Activated CD8-positive, alpha-beta T cell treated with anti-CD3 and anti-CD28 coated beads for 36 hours (primary cell): ENCODE results near the gene C1QL4. TPM values are rescaled to one million over a fixed set of nuclear protein-coding genes. Genes with fewer than 3 reads are reported as not detected.

ENCODE experiments used
- ATAC-seq: fragments of 200-7000 bp; cut with Tn5 transposase; one replicate; pipeline ENCODE4 v1.10.0; 2021; ENCODE audit warnings: mild to moderate bottlenecking, moderate library complexity
- CTCF ChIA-PET: fragments of 350-600 bp; sonication (Branson Sonifier 250); formaldehyde crosslinking; loops from one replicate; lab custom pipeline; 2021; ENCODE audit warnings: antibody characterized with exemption; lab: Charles Lee
- POLR2A ChIA-PET: fragments of 350-600 bp; sonication (Branson Sonifier 250); formaldehyde crosslinking; loops from one replicate; lab custom pipeline; 2021; ENCODE audit warnings: antibody characterized with exemption; lab: Charles Lee
- DNase-seq: peaks from one replicate; pipeline ENCODE4 v3.0.0-alpha.2; 2020
- H3K27ac Mint-ChIP-seq: one replicate; pipeline ENCODE4 v1.8.0; 2021; ENCODE audit warnings: mild to moderate bottlenecking, mixed read lengths
- H3K27me3 Mint-ChIP-seq: one replicate; pipeline ENCODE4 v1.8.0; 2021; ENCODE audit warnings: mixed read lengths
- H3K36me3 Mint-ChIP-seq: one replicate; pipeline ENCODE4 v1.8.0; 2021; ENCODE audit warnings: low read depth, mixed read lengths
- H3K4me1 Mint-ChIP-seq: one replicate; pipeline ENCODE4 v1.8.0; 2021; ENCODE audit warnings: low read depth, mixed read lengths
- H3K4me3 Mint-ChIP-seq: one replicate; pipeline ENCODE4 v1.8.0; 2021; ENCODE audit warnings: mild to moderate bottlenecking, moderate library complexity, mixed read lengths
- H3K9me3 Mint-ChIP-seq: one replicate; pipeline ENCODE4 v1.8.0; 2021; ENCODE audit warnings: mixed read lengths
- CTCF ChIP-seq: fragments of 200-600 bp; IDR thresholded peaks from one replicate; pipeline ENCODE4 v1.8.0; 2022; ENCODE audit warnings: antibody characterized with exemption, mild to moderate bottlenecking
- intact Hi-C: fragments of 100-400 bp; cut with micrococcal nuclease; formaldehyde crosslinking; loops from one replicate; pipeline ENCODE4 v1.10.0; 2022
- total RNA-seq, 2 experiments: library from RNA; stranded (reverse); gene quantifications; one replicate each; pipeline ENCODE4 v1.2.3, GENCODE V29; 2021

Gene C1QL4
- total RNA-seq, 2 experiments from 2014 or later: not detected

DNA sequence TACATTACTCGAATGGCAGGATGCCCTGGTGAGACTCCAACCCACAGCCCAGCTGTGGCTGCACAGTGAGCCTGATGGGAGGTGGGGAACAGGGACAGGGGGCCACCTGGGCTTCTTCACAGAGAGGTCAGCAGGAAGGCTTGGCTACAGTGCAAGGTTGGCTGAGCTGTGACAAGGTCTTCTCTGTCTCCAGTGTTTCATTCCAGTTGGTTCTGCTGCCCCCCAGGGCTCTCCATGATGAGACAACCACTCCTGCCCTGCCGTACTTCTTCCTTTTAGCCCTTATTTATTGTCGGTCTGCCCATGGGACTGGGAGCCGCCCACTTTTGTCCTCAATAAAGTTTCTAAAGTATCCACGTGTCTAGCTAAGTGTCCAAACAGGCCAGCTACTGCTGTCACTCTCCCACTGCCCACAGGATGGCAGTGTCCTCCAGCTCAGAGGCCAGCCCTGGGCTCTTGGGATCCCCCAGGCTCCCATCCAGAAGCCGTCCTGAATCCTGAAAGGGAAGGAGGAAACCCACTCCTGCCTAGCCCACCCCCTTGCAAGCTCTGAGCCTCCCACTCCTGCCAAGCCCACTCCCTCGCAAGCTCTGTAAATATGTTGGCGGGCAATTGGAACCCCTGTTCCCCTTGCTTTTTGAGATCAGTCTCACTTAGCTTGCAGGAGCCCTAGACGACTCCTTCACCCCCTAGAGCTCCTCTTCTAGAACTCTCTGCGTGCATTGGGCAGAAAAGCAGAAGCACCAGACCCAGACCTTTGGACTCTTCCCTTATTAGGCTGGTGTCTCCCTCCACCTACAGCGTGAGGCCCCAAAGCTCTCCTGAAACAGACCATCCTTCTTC lies 5.4 kb downstream of the C1QL4 start:
- peak; percentile 58 for ATAC-seq
- CTCF ChIA-PET: interaction anchor here (0.6 to 4.1 kb wide), 19 partner anchors 9 to 377 kb away, joined by 3 to 52 read pairs (median 7); partner anchors contain the start of genes DNAJC22, PRPH and TROAP
- H3K36me3 Mint-ChIP-seq: peaks cover 25% of the 10 kb centered on the region

GRCh38 chr12:49330631-49331379 lies 6.2 kb downstream of the C1QL4 start:
- no peak for DNase-seq
- peaks cover 34% of the 10 kb centered on the region for H3K27me3 Mint-ChIP-seq
- no peak for ATAC-seq
- H3K4me1 Mint-ChIP-seq: peaks cover 2% of the 10 kb centered on the region
- peaks cover 26% of the 10 kb centered on the region for H3K36me3 Mint-ChIP-seq
- POLR2A ChIA-PET: interaction anchor here (1.2 to 3.3 kb wide), 6 partner anchors 8 to 65 kb away, joined by 3 to 17 read pairs (median 6); partner anchors contain the start of genes PRPH, SPATS2, TROAP and TUBA1C
- no peak overlapping the region for H3K4me3 Mint-ChIP-seq
- intact Hi-C loops: no loop called here
- TF ChIP-seq CTCF: no peak
- H3K9me3 Mint-ChIP-seq: no peaks in the 10 kb centered on the region
- CTCF ChIA-PET: interaction anchor here (0.7 to 4.1 kb wide), 16 partner anchors 8 to 240 kb away, joined by 3 to 52 read pairs (median 8); partner anchors contain the start of genes DNAJC22, PRPH and TROAP
- no peak overlapping the region for H3K27ac Mint-ChIP-seq

More for the DNA sequence above, 5.4 kb downstream of the C1QL4 start:
- peak; percentile 36 for DNase-seq
- TF ChIP-seq CTCF: peak; percentile 56
- Mint-ChIP-seq H3K4me1 (peaks cover 3% of the 10 kb centered on the region), H3K27me3 (peaks cover 36% of the 10 kb centered on the region), H3K4me3 (no peak overlapping the region), H3K27ac (no peak overlapping the region), H3K9me3 (no peaks in the 10 kb centered on the region)
- POLR2A ChIA-PET: interaction anchor here (1.2 to 3.3 kb wide), 6 partner anchors 8 to 66 kb away, joined by 3 to 17 read pairs (median 4); partner anchors contain the start of genes PRPH, TROAP and TUBA1C
- intact Hi-C loops: no loop called here

DNA sequence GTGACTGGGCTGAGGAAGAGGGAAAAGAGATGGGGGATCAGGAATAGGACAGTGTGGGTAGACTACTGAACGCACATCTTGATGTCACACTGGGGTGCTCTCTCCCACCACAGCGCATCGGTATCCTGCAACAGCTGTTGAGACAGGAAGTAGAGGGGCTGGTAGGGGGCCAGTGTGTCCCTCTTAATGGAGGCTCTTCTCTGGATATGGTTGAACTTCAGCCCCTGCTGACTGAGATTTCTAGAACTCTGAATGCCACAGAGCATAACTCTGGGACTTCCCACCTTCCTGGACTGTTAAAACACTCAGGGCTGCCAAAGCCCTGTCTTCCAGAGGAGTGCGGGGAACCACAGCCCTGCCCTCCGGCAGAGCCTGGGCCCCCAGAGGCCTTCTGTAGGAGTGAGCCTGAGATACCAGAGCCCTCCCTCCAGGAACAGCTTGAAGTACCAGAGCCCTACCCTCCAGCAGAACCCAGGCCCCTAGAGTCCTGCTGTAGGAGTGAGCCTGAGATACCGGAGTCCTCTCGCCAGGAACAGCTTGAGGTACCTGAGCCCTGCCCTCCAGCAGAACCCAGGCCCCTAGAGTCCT lies 6.9 kb downstream of the C1QL4 start:
- Mint-ChIP-seq H3K27me3 (peaks cover 27% of the 10 kb centered on the region), H3K27ac (no peak overlapping the region), H3K9me3 (no peaks in the 10 kb centered on the region), H3K36me3 (peaks cover 29% of the 10 kb centered on the region), H3K4me3 (no peak overlapping the region), H3K4me1 (peaks cover 2% of the 10 kb centered on the region)
- ATAC-seq (no peak), DNase-seq (no peak)
- ChIA-PET POLR2A (interaction anchor here (1.3 to 3.3 kb wide), 3 partner anchors 7 to 45 kb away, joined by 3 to 17 read pairs (median 6); partner anchors contain the start of genes SPATS2 and TROAP), CTCF (interaction anchor here (1.2 to 4.1 kb wide), 3 partner anchors 12 to 17 kb away, joined by 5 to 52 read pairs (median 34); partner anchors contain the start of gene DNAJC22)
- no peak for TF ChIP-seq CTCF
- intact Hi-C loops: no loop called here

DNA sequence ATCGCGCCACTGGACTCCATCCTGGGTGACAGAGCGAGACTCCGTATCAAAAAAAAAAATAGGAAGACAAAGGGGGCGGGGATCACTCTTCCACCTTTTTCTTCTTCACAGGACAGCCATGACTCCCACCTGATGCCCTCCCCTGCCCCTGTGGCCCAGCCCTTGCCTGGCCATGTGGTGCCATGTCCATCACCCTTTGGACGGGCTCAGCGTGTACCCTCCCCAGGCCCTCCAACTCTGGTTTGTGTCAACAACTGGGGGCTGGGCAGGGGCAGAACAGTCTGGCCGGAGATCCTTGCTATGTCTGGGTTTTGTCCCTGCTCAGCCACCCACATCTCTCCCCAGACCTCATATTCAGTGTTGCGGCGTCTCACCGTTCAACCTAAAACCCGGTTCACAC lies 8.2 kb downstream of the C1QL4 start:
- no peaks in the 10 kb centered on the region for H3K9me3 Mint-ChIP-seq
- POLR2A ChIA-PET: interaction anchor here (2.1 kb wide), 1 partner anchor 39 kb away, joined by 6 read pairs; the partner anchor contains the start of gene SPATS2
- TF ChIP-seq CTCF: no peak
- no peak overlapping the region for H3K27ac Mint-ChIP-seq
- intact Hi-C loops: no loop called here
- peaks cover 18% of the 10 kb centered on the region for H3K27me3 Mint-ChIP-seq
- H3K4me3 Mint-ChIP-seq: no peak overlapping the region
- no peak for ATAC-seq
- CTCF ChIA-PET: interaction anchor here (1.2 kb wide), 1 partner anchor 14 kb away, joined by 5 read pairs; no protein-coding TSS in a partner anchor
- peaks cover 2% of the 10 kb centered on the region for H3K4me1 Mint-ChIP-seq
- peaks cover 32% of the 10 kb centered on the region for H3K36me3 Mint-ChIP-seq
- no peak for DNase-seq
